DLD1 (cell line): ENCODE measurements around the gene SRP68.

Experiments
- in situ Hi-C: cut with HindIII; loops from 2 replicates; pipeline ENCODE4 v1.10.0; 2017; ENCODE audit warnings: low sequenced_read_pairs

The SRP68 gene

GRCh38 chr17:76072148-76072858 lies at the start of gene SRP68:
SRP68 (minus strand) TSS chr17:76072517; CDS start chr17:76072491, 26 bp downstream.
- in situ Hi-C loops = no loop called here

GRCh38 chr17:76121932-76122430 lies 49.7 kb upstream of the SRP68 start:
- in situ Hi-C loops = no loop called here

- in situ Hi-C loops = no loop called here
Observed at GRCh38 chr17:76120658-76121008, 48.3 kb upstream of the SRP68 start.

DNA sequence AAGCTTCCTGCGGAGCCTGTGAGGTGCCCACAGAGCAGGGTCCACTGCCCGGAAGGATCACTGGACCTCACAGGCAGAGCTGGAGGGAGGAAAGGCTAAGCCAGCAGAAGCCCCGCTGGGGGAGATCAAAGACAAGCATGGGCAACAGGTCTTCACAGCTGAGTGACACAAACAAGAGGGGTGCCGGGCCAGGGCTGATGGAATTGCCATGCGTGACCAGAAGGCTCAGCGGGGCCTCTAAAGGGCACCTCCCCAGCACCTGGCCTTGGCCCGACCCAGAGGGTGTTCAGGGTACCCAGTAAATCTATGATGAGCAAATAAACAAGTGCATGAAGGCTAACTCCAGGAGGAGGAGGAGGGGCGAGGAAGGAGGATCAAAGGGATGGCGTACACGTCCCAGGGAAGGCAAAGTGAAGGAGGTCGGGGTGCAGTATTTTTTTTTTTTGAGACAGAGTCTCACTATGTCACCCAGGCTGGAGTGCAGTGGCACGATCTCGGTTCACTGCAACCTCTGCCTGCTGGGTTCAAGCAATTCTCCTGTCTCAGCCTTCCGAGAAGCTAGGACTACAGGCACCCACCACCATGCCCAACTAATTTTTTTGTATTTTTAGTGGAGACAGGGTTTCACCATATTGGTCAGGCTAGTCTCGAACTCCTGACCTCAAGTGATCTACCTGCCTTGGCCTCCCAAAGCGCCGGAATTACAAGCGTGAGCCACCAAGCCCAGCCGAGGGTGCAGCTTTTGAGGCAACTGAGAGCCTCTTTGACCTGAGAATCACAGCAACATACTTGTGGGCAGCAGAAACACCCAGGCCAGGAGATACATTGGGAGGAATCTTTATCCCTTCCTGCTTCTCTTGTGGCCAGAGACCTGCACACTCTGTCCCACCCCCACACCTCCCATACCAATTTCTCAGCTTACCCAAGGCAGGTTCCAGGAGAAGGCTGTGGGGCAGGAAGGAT lies 47.4 kb upstream of the SRP68 start:
- in situ Hi-C loops = no loop called here

DNA sequence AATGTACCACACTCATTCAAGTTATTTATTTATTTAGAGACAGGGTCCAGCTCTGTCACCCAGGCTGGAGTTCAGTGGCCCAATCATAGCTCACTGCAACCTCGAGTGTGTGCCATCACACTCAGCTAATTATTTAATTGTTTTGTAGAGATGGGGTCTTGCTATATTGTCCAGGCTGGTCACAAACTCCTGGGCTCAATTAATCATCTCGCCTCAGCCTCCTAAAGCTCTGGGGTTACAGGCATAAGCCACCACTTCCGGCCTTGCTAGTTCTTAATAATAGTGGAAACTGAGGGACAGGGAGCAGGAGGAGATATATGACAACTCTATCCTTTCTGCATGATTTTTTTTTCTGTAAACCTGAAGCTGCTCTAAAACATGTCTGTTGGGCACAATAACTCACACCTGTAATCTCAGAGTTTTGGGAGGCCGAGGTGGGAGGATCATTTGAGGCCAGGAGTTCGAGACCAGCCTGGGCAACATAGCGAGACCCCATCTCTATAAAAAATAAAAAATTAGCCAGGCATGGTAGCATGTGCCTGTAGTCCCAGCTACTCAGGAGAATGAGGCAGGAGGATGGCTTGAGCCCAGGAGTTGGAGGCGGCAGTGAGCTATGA lies 42.9 kb upstream of the SRP68 start:
- in situ Hi-C loops = no loop called here

- in situ Hi-C loops = no loop called here
Observed at GRCh38 chr17:76111956-76112355, 39.6 kb upstream of the SRP68 start.

- in situ Hi-C loops = no loop called here
Observed at GRCh38 chr17:76107509-76107908, 35.2 kb upstream of the SRP68 start.

DNA sequence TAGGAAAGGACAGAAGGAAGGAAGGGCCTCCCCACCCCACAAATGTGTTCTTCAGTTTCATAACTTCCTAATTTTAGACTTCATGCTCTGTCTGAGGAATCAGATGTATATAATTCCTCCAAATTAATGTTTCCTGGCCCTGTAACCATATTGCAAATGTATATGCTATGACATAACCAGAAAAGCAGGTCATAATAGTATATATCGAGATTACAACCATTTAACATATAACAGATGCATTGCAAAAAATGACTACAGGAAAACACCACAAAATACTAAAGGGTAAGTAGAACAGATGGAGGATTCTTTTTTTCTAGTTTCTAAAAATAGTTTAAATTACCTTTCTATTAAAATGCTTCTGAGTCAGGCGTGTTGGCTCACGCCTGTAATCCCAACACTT lies 34.4 kb upstream of the SRP68 start:
- in situ Hi-C loops = no loop called here

- in situ Hi-C loops = no loop called here
Observed at GRCh38 chr17:76104896-76105231, 32.5 kb upstream of the SRP68 start.

DNA sequence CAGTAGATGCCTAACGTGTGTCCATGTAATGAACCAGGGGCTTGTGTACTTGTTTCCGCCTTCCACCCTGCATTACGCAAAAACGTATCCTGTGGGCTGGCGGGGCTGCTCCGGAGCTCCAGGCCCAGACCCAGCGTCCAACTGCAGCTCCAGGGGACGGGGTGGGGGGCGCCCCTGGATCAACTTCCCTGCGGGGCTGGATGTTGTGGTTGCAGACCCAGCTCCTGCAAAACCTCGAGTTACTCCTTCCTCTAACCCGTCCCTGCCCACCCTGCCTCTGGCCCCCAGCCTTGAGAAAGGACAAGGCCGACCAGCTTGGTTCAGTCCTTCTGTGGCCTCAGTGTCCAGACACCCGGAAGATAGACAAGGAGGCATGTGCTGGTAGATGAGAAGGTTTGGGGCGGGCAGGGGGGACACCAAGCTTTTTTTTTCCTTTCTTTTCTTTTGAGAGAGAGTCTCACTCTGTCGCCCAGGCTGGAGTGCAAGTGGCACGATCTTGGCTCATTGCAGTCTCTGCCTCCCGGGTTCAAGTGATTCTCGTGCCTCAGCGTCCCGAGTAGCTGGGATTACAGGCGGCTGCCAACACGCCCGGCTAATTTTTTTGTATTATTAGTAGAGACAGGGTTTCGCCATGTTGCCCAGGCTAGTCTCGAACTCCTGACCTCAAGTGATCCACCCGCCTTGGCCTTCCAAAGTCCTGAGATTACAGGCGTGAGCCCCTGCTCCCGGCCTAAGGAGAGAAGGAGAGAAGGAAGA lies 32.0 kb upstream of the SRP68 start:
- in situ Hi-C loops = no loop called here

GRCh38 chr17:76103274-76104139 lies 31.2 kb upstream of the SRP68 start, which contains the start of gene EXOC7:
EXOC7 (minus strand) TSS chr17:76103787; CDS start chr17:76103692, 95 bp downstream.
- in situ Hi-C loops = no loop called here

GRCh38 chr17:76102944-76103273 lies 30.6 kb upstream of the SRP68 start:
- in situ Hi-C loops = no loop called here

DNA sequence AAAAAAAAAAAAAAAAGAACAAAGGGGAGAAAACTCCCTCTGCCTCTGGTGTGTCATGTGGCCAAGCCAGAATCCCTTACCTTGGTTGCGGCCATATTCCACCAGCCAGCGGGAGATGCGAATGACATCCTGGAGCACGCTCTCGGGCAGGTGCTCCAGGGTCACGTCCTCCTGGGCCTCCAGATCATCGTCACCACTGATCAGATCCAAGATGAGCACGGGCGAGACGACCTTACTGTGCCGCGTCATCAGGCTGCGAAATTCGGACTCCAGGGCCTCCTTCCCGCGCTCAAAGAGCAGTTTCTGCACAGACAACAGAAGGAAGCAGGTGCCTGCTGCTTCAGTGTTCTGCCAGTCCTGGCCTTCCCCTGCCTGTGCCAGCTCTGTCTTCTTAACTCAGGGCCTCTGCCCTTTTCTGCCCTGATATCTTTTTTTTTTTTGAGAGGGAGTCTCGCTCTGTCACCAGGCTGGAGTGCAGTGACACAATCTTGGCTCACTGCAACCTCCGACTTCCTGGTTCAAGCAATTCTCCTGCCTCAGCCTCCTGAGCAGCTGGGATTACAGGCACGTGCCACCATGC lies 25.5 kb upstream of the SRP68 start:
- in situ Hi-C loops = no loop called here

DNA sequence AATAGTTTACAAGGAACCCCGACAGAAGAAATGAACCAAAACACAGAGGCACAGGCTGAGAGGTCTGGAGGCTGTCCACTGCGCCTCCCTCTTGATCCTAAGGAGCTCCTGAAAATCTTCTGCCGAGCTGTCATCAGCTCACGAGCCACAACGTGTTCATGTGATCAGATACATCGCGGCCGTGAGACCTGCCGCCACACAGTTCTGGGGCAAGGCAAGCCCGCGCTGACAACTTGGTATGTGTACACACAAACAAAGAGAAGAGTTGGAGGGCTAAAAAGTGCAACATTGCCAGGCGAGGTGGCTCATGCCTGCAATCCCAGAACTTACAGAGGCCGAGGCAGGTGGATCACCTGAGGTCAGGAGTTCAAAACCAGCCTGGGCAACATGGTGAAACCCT lies 23.6 kb upstream of the SRP68 start:
- in situ Hi-C loops = no loop called here

DNA sequence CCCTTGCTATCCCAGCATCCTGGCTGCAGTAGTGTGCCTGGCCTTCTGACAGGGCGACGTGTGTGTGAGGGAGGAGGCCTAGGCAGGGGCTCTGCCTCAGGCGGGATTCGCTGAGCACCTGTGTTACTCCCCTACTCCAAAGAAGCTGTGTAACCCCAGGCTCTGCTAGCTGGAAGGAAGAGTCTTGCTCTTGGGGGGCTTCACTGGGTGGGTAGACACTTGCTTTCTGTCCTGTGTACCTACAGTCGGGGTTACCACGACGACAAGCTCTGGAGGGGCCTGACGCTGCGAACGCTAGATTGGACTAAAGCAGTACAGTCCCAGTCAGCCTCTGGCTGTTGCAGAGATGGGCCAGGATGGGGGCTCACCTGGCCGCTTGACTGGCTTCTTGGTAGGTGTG lies 21.7 kb upstream of the SRP68 start:
- in situ Hi-C loops = no loop called here

GRCh38 chr17:76092526-76093413 lies 20.5 kb upstream of the SRP68 start:
- in situ Hi-C loops = no loop called here

DNA sequence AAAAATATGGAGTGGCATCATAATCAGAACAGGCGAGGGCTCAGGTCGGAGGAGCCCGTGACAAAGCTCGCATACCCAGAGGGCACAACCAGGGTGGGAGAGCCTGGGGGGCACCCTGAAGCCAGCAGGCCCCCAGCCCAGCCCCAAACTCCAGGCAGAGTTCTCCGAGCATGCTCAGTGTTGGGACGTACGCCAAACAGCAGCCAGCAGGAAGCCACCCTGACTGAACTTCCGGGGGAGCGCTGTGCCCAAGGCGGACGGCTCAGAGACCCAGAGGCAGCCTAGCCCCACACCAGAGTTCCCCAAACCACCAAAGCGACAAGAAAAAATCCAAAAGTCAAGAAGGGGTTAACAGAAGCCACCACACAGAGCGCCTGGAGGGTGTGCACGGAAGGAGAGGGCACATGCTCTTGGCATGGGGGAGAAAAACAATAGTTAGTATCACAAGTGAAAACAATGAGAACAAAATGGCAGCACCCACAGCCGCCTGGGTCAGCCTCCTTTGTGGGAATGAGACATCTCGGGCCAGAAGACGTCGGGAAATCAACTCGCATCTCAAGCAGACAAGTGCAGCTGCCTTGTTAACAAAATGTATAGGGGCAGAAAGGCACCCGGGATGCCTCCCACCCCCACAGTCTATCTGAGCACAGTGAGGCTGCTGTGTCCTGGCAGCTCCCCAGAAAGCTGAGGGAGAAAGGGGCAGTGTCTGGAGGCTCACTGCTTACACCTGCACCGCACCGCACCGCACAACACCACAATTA lies 19.4 kb upstream of the SRP68 start:
- in situ Hi-C loops = no loop called here
